ENCODE data around the gene ZNF282.

ZNF282 gene

GRCh38 chr7:149195180-149196150, at the start of gene ZNF282:
ZNF282 (plus strand) TSS chr7:149195546; CDS start chr7:149195590, 44 bp downstream.
- peak; percentile 95 for DNase-seq

GRCh38 chr7:149147072-149147751, 48.1 kb upstream of the ZNF282 start, which contains the start of gene ZNF398:
ZNF398 (plus strand) TSS chr7:149147453; CDS start chr7:149147743, 290 bp downstream.
- peak; percentile 87 for DNase-seq

GRCh38 chr7:149147752-149148653, 47.3 kb upstream of the ZNF282 start:
- DNase-seq, result peak; percentile 59

- DNase-seq, result peak; percentile 14
Observed at GRCh38 chr7:149150981-149151380, 44.4 kb upstream of the ZNF282 start.

GRCh38 chr7:149153346-149153745, 42.0 kb upstream of the ZNF282 start:
- DNase-seq, result peak; percentile 57

- no peak for DNase-seq
Observed at GRCh38 chr7:149154056-149154455, 41.3 kb upstream of the ZNF282 start.

- DNase-seq, result no peak
Observed at GRCh38 chr7:149156898-149157297, 38.4 kb upstream of the ZNF282 start.

GRCh38 chr7:149161241-149161848, 34.0 kb upstream of the ZNF282 start:
- no peak for DNase-seq

- DNase-seq, result no peak
Observed at GRCh38 chr7:149166142-149166541, 29.2 kb upstream of the ZNF282 start.

- no peak for DNase-seq
Observed at GRCh38 chr7:149166630-149167352, 28.6 kb upstream of the ZNF282 start.

- no peak for DNase-seq
Observed at GRCh38 chr7:149171892-149172533, 23.3 kb upstream of the ZNF282 start.

GRCh38 chr7:149172534-149172920, 22.8 kb upstream of the ZNF282 start:
- DNase-seq, result no peak

GRCh38 chr7:149175150-149175549, 20.2 kb upstream of the ZNF282 start:
- no peak for DNase-seq

GRCh38 chr7:149179241-149179640, 16.1 kb upstream of the ZNF282 start:
- no peak for DNase-seq

- DNase-seq, result no peak
Observed at GRCh38 chr7:149180722-149181449, 14.5 kb upstream of the ZNF282 start.

- no peak for DNase-seq
Observed at GRCh38 chr7:149181450-149181790, 13.9 kb upstream of the ZNF282 start.

- no peak for DNase-seq
Observed at GRCh38 chr7:149184274-149184673, 11.1 kb upstream of the ZNF282 start.

GRCh38 chr7:149188213-149188612, 7.1 kb upstream of the ZNF282 start:
- DNase-seq, result no peak

- DNase-seq, result no peak
Observed at GRCh38 chr7:149188637-149189259, 6.6 kb upstream of the ZNF282 start.

GRCh38 chr7:149191851-149192250, 3.5 kb upstream of the ZNF282 start:
- no peak for DNase-seq

Measured in NCI-H82 (cell line).